ENCODE results near the gene TBC1D30.

Gene TBC1D30

DNA sequence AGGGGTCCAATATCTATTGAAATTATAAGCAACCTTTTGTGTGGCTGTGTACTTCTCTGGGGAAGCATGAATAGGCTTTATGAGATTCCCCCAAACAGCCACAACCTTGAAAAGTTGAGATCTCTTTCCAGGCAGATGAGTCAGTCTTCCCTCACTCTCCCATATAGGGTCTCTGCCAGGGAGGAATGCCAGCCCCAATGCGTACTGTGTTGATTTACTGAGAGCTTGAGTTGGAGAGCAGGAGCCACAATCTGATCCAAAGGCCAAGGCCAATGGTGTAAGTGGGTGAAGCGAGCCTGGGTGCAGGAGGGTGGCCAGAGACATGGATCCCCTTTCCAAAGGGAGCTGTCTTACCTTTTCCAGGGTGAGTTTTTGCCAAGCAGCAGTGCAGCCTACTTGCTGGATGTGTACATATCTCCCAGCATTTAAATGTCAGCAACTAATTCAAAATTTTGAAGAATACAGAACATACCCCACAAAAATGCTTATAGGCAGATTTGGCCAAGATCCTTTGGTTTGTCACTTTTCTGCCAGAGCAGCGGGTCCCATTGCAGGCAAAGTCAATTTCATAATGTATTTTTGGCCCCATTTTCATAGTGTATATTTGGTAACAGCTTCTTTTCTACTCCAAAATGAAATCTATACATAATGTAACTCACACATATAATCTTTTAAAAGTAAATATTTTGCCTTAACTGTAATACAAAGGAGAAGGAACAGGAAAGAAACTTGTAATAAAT is 88.2 kb downstream of the TBC1D30 start:
- DNase-seq = no peak

DNA sequence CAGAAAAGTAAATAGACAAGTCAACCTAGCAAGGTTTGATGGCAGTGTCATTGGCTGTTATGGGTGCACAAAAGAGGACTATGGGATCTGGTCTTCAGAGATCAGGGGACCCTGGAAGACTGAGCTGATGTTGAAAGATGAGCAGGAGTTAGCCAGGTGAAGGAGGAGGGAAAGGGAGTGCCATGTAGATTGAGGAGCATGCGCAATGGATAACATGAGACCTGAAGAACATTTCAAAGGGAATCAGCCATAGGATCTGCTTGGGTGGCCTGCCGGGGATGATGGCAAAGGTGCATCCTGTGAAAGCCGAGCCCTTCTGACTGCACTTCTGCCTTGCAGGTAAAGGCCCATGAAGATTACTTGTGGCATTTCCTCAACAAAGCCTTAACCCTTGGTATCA is 90.8 kb downstream of the TBC1D30 start:
- no peak for DNase-seq

DNA sequence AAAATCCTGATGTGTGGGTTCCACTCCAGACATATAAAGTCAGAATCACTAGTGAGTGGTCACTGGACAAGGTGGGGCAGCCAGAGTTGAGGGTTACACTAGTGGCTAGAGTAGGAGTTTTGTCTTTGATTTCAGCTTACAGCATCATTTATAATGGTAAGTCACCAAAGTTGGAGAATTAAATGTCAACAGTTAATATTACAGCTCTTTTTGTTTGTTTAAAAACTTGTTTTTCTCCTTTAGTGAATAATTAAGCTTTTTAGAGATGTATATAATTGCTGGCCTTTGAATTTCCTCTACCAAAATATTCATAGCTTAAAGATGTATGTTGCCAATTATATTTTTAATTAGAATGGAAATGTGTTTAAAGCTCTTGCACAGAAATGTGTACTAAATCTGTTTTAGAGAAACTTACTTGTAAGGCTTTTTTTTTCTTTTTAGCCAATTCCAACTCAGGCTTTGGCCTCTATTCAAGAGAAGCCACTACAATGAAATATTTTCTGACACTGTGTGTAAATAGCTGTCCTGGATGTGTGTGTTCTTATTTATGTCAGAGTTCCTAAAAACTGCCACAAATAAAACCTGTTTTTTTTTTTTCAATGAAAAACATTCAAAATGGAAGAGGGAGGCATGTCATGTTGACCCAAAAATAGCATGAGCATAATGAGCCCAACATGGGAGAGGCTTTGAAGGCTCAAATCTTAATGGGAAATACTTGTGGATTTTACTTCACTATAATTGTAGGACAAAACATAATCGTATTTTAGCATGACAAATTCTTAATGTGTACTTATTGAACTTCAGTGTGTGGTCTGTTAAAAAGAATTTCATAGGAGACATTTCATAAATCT is 92.2 kb downstream of the TBC1D30 start:
- no peak for DNase-seq

DNA sequence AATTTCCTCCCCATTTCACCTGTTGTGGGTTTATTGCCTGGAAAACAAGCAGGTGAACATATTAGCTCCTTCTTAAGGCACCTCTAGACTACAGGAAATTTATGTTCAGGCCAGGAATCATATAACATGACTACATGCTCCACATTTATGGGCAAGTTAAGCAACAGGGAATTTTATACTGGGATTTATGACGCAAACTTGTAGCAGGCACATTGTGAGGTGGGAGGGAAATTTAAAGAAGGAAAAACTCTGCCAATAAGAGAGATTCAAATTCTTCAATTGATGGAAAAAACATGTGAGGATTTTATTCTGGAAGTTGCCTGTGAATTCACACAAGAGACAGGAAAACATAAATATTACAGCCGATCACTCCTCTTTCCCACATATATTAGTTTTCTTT is 93.9 kb downstream of the TBC1D30 start:
- no peak for DNase-seq

DNA sequence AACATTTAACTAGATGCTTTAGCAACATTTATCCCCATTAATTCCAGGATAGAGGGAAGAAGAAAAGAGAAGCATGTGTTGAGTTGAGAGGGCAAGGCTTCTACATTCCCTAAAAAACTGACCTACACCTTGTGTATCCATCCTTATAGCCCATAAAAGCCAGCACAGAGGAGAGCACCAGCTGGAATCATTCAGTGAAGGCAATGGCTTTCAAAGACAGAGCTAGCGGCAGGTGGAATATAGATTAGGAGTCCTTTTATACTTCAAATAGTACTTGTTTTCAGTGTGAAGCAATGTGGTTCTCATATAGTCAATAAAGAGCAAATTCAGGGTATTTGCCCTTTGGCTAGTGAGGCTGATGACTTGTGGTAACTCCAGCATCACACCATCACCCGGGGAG is 94.4 kb downstream of the TBC1D30 start:
- no peak for DNase-seq

DNA sequence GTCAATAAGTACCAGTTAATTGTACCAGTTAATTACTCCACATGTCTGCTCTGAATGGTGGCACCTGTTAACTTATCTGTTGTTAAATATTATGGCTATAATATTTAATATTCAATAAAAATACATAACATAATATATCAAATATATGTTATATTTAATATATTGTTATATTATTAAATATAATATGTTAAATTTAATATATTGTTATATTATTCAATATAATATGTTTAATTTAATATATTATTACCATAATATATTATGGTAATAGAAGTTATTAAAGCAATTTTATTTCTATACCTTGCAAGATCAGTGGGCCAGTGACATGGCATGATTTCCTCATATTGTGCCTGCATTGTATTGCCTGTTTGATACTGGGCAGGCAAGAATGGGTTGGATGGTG is 98.4 kb downstream of the TBC1D30 start:
- no peak for DNase-seq

DNA sequence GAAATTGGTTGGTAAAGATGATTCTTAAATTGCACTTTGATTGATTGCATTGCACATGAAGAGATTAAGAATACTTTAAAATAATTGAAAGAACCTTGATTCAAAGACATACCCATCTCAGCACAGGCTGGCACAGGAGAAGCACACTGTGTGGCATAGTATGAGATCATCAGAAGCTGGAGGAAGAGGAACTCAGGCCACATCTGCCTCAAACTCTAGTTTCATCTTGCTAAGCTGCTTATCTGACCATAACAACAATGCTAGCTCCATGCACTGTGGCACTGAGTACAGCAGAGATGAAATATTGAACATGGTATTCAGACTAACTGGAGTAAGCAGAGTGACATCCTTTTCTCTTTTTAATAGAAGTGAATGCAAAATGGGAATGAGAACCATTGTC is 99.1 kb downstream of the TBC1D30 start:
- DNase-seq = no peak

Measured in activated T-cell treated with anti-CD3 and anti-CD28 coated beads for 4 hours (primary cell).